ENCODE results near the gene LMBR1L. TPM values are rescaled to one million over a fixed set of nuclear protein-coding genes. Genes with fewer than 3 reads are reported as not detected.

The LMBR1L gene
- total RNA-seq, 1 donor from 2014 or later: 105 TPM

DNA sequence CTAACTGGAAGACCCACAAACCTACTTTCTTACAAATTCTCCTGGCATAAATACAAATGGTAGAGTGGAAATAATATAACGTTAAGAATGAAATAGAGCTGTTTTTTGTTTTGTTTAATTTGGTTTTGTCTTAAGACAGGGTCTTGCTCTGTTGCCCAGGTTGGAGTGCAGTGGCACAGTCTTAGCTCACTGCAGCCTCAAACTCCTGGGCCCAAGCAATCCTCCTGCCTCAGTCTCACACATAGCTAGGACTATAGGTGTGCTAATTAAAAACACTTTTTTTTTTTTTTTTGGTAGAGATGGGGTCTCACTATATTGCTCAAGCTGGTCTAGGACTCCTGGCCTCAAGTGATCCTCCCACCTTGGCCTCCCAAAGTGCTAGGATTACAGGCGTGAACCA lies 11.9 kb downstream of the LMBR1L start:
- H3K9me3 Mint-ChIP-seq: no peaks in the 10 kb centered on the region
- H3K36me3 Mint-ChIP-seq: peaks cover 36% of the 10 kb centered on the region
- TF ChIP-seq, protein P1, sequence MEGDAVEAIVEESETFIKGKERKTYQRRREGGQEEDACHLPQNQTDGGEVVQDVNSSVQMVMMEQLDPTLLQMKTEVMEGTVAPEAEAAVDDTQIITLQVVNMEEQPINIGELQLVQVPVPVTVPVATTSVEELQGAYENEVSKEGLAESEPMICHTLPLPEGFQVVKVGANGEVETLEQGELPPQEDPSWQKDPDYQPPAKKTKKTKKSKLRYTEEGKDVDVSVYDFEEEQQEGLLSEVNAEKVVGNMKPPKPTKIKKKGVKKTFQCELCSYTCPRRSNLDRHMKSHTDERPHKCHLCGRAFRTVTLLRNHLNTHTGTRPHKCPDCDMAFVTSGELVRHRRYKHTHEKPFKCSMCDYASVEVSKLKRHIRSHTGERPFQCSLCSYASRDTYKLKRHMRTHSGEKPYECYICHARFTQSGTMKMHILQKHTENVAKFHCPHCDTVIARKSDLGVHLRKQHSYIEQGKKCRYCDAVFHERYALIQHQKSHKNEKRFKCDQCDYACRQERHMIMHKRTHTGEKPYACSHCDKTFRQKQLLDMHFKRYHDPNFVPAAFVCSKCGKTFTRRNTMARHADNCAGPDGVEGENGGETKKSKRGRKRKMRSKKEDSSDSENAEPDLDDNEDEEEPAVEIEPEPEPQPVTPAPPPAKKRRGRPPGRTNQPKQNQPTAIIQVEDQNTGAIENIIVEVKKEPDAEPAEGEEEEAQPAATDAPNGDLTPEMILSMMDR (conservative IDR thresholded peaks at IDR 0.05): no peak
- no peak overlapping the region for H3K4me3 Mint-ChIP-seq
- peaks cover 6% of the 10 kb centered on the region for H3K4me1 Mint-ChIP-seq (ENCODE audit: unreplicated experiment)
- H3K27ac Mint-ChIP-seq: no peak overlapping the region
- peaks cover 26% of the 10 kb centered on the region for H3K27me3 Mint-ChIP-seq
- DNase-seq (ENCODE audit: extremely low spot score, unreplicated experiment): no peak

DNA sequence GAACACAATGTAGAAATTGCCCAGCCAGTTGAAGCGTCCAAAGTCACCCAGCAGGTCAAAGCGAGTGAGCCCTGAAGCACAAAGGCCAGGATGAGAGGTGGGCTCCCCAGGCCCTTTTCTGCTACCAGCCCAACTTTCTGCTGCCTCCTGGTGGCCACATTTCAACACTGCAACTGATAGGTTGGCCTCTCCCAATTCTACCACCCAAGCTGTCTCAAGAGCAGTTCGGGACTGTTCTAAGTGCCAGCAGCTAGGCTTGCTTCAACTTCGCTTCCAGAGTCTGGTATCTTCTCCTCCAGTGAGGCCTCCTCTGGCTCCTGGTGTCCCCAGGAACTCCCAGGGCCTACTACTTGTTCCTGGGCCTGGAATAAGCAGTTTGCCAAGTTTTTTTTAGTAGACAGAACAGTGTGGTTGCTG lies 12.6 kb downstream of the LMBR1L start:
- no peaks in the 10 kb centered on the region for H3K9me3 Mint-ChIP-seq
- peaks cover 32% of the 10 kb centered on the region for H3K27me3 Mint-ChIP-seq
- no peak for DNase-seq (ENCODE audit: extremely low spot score, unreplicated experiment)
- H3K4me3 Mint-ChIP-seq: no peak overlapping the region
- H3K36me3 Mint-ChIP-seq: peaks cover 36% of the 10 kb centered on the region
- no peak overlapping the region for H3K27ac Mint-ChIP-seq
- peaks cover 6% of the 10 kb centered on the region for H3K4me1 Mint-ChIP-seq (ENCODE audit: unreplicated experiment)
- TF ChIP-seq, protein P1 (conservative IDR thresholded peaks at IDR 0.05): peak; percentile 88

- no peaks in the 10 kb centered on the region for H3K9me3 Mint-ChIP-seq
- H3K27ac Mint-ChIP-seq: no peak overlapping the region
- TF ChIP-seq, protein P1 (conservative IDR thresholded peaks at IDR 0.05): no peak
- peaks cover 9% of the 10 kb centered on the region for H3K4me1 Mint-ChIP-seq (ENCODE audit: unreplicated experiment)
- peaks cover 39% of the 10 kb centered on the region for H3K27me3 Mint-ChIP-seq
- peaks cover 36% of the 10 kb centered on the region for H3K36me3 Mint-ChIP-seq
- no peak for DNase-seq (ENCODE audit: extremely low spot score, unreplicated experiment)
- H3K4me3 Mint-ChIP-seq: no peak overlapping the region
Measured at GRCh38 chr12:49097381-49097780, 13.3 kb downstream of the LMBR1L start.

DNA sequence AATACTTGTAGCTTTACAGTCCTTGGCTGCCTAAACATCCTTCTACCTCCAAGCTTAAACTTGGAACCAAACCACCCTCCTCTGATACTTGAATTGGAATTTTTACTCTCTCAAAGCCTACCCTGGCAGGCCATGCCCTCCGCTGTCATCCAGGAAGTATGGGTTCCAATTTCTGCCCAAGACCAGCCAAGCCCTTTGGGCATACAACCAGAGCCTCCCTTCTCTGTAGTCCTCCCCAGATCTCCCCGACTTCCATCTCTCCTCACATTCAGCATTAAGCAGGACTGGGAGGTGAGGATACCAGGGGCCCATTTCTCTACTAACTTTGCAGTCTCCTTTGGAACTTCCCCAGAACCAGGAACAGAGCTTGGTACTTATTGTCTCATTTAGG lies 15.7 kb downstream of the LMBR1L start:
- TF ChIP-seq, protein P1 (conservative IDR thresholded peaks at IDR 0.05): no peak
- H3K4me3 Mint-ChIP-seq: peak overlapping the region; percentile 35
- H3K27me3 Mint-ChIP-seq: peaks cover 62% of the 10 kb centered on the region
- peaks cover 19% of the 10 kb centered on the region for H3K36me3 Mint-ChIP-seq
- peak overlapping the region; percentile 6 for H3K27ac Mint-ChIP-seq
- DNase-seq (ENCODE audit: extremely low spot score, unreplicated experiment): no peak
- H3K4me1 Mint-ChIP-seq (ENCODE audit: unreplicated experiment): peaks cover 9% of the 10 kb centered on the region
- no peaks in the 10 kb centered on the region for H3K9me3 Mint-ChIP-seq

DNA sequence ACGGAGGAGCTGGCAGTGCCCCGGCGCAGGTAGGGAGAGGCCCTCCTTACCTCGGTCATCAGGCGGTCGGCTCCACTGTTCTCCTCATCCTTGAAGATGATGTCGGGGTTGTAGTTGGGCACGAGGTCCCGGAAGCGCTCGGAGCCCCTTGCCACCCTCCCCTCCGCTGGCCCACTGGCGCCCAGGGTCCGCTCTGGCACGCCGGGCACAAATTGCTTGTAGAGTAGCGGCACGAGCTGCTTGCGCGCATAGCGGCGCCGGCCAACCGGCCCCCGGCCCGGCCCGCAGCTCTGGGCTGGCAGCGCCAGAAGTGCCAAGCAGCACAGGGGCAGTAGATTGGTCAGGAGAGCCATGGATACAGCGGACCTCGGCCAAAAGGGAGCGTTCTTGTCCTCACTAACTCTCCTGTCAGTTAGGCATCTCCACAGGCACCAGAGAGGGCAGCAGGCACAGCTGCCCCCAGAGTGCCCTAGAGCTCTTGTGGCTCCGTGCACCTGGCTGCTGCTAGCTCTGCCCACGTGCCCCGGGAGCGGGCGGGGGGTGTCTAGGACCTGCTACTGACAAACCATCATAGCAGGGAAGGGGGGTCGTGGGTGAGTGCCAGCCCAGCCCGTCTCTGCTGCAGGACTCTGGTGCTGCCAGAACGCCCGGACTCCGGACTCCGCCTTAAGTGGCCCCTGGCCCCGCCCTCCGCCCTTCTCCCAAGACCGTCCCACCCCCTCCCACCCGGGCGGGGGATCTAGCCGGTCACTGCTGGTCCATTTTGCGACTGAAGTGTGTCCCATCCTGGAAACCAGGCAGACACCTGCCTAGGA lies 16.3 kb downstream of the LMBR1L start, which contains the start of gene DHH:
DHH (minus strand) TSS at position 642 of the 815 bp plus-strand sequence; CDS start at position 353, 289 bp downstream.
- peaks cover 15% of the 10 kb centered on the region for H3K36me3 Mint-ChIP-seq
- peaks cover 67% of the 10 kb centered on the region for H3K27me3 Mint-ChIP-seq
- peak within 1 kb of the TSS; percentile 35 for H3K4me3 Mint-ChIP-seq
- peak within 1 kb of the TSS; percentile 6 for H3K27ac Mint-ChIP-seq
- H3K9me3 Mint-ChIP-seq: no peaks in the 10 kb centered on the region
- TF ChIP-seq, protein P1 (conservative IDR thresholded peaks at IDR 0.05): no peak
- no peak for DNase-seq (ENCODE audit: extremely low spot score, unreplicated experiment)
- H3K4me1 Mint-ChIP-seq (ENCODE audit: unreplicated experiment): peaks cover 9% of the 10 kb centered on the region

Measured in type B pancreatic cell (in vitro differentiated cells).